ENCODE measurements around the gene KLHL17.

Gene KLHL17

DNA sequence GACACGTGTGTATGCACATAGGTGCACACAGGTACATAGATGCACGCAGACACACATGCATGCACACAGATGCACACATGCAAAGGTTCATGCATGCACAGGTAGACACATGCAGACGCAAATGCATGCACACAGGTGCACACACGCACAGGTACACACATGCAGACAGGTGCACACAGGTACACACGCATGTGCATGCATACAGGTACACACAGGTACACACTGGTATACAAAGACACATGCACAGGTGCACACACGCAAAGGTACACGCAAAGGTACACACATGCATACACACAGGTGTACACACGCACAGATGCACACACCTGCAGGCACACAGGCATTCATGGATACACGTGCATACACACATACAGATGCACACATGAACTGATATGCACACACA lies 10.1 kb upstream of the KLHL17 start:
- no peak for DNase-seq (ENCODE audit: low read depth)
- TF ChIP-seq, protein P1, sequence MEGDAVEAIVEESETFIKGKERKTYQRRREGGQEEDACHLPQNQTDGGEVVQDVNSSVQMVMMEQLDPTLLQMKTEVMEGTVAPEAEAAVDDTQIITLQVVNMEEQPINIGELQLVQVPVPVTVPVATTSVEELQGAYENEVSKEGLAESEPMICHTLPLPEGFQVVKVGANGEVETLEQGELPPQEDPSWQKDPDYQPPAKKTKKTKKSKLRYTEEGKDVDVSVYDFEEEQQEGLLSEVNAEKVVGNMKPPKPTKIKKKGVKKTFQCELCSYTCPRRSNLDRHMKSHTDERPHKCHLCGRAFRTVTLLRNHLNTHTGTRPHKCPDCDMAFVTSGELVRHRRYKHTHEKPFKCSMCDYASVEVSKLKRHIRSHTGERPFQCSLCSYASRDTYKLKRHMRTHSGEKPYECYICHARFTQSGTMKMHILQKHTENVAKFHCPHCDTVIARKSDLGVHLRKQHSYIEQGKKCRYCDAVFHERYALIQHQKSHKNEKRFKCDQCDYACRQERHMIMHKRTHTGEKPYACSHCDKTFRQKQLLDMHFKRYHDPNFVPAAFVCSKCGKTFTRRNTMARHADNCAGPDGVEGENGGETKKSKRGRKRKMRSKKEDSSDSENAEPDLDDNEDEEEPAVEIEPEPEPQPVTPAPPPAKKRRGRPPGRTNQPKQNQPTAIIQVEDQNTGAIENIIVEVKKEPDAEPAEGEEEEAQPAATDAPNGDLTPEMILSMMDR (IDR thresholded peaks at IDR 0.05; ENCODE audit: low read length, missing control alignments) = no peak
- H3K4me3 ChIP-seq (replicated peaks; ENCODE audit: low read depth, low read length) = no peak overlapping the region

- TF ChIP-seq, protein P1 (IDR thresholded peaks at IDR 0.05; ENCODE audit: low read length, missing control alignments) = no peak
- no peak overlapping the region for H3K4me3 ChIP-seq (replicated peaks; ENCODE audit: low read depth, low read length)
- no peak for DNase-seq (ENCODE audit: low read depth)
Observed at GRCh38 chr1:950881-951280, 9.5 kb upstream of the KLHL17 start.

- DNase-seq (ENCODE audit: low read depth) = peak; percentile 35
- H3K4me3 ChIP-seq (replicated peaks; ENCODE audit: low read depth, low read length) = no peak overlapping the region
- TF ChIP-seq, protein P1 (IDR thresholded peaks at IDR 0.05; ENCODE audit: low read length, missing control alignments) = peak; percentile 49
Observed at GRCh38 chr1:951364-951763, 9.0 kb upstream of the KLHL17 start.

GRCh38 chr1:952201-952600 lies 8.2 kb upstream of the KLHL17 start:
- H3K4me3 ChIP-seq (replicated peaks; ENCODE audit: low read depth, low read length) = no peak overlapping the region
- TF ChIP-seq, protein P1 (IDR thresholded peaks at IDR 0.05; ENCODE audit: low read length, missing control alignments) = no peak
- no peak for DNase-seq (ENCODE audit: low read depth)

- no peak overlapping the region for H3K4me3 ChIP-seq (replicated peaks; ENCODE audit: low read depth, low read length)
- no peak for DNase-seq (ENCODE audit: low read depth)
- TF ChIP-seq, protein P1 (IDR thresholded peaks at IDR 0.05; ENCODE audit: low read length, missing control alignments) = no peak
Observed at GRCh38 chr1:952603-953002, 7.8 kb upstream of the KLHL17 start.

DNA sequence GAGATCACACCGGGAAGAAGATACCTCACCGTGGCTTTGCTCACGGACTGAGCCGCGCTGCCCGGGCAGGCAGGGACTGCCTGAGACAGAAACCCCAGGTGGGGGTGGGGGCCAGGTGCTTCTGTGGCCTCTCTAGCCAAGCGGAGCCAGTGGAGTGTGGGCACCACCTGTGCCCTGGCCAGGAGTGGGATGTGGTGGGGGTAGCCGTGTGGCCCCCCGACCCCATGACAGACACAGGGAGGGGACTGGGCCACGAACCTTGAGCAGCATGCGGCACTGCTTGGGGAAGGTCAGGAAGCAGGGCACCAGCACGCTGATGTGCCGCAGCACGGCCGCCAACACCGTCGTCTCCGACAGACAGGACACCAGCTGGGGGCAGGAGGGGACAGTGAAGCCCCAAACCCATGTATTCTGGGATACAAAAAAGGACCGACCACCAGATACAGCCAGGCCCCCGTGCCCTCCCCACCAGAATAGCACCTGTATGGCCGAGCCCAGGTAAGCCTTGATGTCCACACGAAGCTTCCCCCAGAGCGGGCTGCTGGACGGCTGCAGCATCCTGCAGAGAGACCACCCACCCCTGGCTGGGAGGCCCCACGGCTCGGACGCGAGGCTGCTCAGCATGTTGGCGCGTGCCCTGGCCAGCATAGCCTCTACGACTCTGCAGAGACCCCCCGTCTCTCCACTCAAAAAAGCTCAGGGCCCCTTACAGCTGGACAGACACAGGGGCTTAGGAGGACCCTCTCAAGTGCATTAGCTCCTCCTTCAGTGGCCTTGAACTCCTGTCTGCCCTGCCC lies 6.7 kb upstream of the KLHL17 start:
- no peak for DNase-seq (ENCODE audit: low read depth)
- TF ChIP-seq, protein P1 (IDR thresholded peaks at IDR 0.05; ENCODE audit: low read length, missing control alignments) = no peak
- no peak overlapping the region for H3K4me3 ChIP-seq (replicated peaks; ENCODE audit: low read depth, low read length)

DNA sequence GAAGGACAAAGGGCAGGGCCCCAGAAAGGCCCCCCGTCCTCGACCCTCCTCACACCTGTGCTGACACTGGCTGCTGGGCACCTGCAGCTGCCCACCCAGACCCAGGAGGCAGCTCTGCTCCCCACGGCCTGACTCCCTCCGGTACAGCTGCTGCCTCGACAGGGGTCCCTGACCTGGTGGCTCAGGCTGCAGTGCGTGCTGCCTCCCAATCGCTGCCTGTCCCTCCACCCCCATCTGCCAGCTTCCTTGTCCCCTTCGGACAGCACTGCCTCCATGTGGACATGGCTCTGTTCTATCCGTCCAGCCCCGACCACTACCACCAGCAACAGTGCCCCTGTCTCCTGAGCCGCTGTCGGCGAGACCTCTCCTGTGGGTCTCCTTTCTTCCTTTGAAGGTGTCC lies 5.5 kb upstream of the KLHL17 start:
- no peak overlapping the region for H3K4me3 ChIP-seq (replicated peaks; ENCODE audit: low read depth, low read length)
- DNase-seq (ENCODE audit: low read depth) = no peak
- TF ChIP-seq, protein P1 (IDR thresholded peaks at IDR 0.05; ENCODE audit: low read length, missing control alignments) = no peak

All from fibroblast of pulmonary artery (primary cell).